HG03060 (cell line): ENCODE data around the gene LRRC27.
A peak's percentile ranks its signal among the peaks of the same experiment; 100 is the strongest.

ENCODE experiments used
- ATAC-seq: cut with Tn5 transposase; IDR thresholded peaks from one replicate; pipeline ENCODE4 v1.9.1; 2021; ENCODE audit warnings: low read depth, moderate number of reproducible peaks; ENCODE audit not compliant: unreplicated experiment

The LRRC27 gene

GRCh38 chr10:132420469-132420980 lies 88.5 kb downstream of the LRRC27 start:
- ATAC-seq: no peak

DNA sequence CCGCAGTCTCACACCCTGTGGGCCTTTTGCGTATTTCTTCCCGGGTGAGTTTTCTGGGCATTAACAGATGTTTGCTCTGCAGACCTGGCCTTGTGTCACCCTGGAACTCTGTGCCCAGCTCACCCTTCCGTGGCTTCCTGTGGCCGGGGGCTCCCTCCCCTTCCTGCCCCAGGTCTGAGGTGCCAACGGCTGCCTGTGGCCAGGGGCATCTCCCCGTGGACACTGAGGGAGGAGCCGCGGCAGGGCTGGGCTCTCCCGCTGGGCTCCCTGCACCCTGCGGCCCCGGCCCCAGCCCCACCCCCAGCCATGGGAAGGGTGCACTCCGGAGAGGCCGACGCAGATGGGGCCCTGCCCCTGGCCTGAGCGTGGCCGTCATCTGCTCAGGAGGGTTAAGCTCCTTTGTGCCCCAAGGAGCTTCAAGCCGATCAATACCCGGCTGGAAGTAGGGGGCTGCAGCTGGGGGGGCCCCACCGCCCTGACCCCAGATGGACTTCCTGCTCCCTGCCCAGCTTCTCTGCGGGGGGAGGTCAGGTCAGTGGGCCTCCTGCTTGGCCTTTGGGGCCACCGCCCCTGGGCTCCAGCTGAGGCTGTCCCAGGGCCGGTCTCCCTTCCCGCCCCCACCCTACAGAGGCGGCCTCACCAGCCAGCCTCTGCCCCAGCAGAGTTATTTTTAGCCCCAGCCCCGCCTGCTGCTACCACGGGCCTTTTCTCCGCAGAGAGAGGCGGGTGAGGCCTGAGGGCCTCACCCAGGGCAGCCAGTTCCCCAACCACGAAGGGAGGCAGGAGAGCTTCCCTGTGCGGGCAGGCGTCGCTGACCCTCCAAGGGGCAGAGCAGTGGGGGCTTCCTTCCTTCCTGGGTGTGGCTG lies 89.2 kb downstream of the LRRC27 start:
- no peak for ATAC-seq

DNA sequence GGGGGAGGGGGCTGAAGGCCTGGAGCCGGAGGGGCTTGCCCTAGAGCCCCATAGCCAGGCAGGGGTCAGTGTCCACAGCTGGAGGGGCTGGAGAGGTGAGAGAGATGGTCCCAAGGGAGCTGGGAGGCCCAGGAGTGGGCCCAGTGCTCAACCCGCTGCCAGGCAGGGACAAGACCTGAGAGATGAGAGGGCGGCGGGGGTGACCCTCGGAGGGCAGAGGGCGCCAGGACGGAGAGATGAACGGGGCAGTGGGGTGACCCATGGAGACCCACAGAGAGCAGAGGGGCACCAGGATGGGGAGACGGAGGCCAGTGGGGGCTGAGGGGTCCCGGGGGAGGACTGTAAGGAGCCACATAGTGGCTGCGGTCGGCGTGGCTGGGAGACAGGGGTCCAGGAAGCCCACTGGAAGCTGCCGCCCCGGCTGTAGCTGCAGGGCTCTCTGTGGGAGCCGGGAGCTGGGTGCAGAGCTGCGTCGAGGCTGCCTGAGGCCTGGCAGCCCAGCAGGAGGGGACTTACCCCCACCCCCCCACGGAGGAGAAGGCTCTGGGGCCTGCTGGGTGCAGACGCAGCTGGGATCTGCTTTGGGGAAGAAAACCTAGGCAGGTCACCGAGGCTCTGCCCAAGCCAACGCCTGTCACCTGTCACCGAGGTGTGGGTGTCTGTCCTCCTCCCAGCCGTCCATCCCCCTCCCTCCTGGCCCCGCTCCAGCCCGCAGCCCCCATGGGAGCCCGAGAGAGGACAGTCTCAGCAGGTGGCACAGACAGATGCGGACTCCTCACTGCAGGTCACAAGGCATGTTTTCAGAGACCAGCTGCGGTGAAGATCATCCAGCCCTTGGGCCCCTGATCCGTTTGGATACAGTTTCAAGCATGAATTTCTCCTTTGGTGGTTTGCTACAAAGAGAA lies 90.1 kb downstream of the LRRC27 start:
- peak; percentile 51 for ATAC-seq

DNA sequence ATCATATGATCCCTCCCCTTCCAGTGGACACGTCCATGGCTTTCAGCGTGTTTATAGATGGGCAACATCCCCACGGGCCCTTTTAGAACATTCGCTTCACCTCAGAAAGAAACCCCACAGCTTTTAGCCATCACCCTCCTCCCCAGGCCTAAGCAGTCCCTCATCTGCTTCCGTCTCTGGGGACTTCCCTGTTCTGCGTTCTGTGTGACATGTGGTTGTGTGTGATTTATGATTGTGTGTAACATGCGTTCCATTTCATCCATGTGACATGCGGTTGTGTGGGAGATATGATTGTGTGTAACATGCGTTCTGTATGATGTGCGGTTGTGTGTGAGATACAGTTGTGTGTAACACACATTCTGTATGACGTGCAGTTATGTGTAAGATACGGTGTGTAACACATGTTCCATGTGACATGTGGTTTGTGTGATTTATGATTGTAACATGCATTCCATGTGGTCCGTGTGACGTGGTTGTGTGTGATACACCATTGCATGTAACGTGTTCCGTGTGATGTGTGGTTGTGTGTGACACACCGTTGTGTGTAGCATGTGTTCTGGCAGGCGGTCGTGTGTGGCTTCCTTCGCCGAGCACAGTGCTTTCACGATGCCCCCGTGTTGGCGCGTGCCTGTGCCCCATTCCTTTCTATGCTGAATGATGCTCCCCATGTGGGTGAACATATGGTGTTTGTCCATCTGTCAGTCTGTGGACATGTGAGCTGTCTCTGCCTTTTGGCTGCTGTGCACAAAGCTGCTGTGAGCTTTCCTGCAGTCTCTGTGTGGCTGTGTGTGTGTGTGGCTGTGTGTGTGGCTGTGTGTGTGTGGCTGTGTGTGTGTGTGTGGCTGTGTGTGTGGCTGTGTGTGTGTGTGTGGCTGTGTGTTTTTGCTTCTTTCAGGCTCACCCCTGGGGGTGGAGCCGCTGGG lies 91.2 kb downstream of the LRRC27 start:
- ATAC-seq: no peak

DNA sequence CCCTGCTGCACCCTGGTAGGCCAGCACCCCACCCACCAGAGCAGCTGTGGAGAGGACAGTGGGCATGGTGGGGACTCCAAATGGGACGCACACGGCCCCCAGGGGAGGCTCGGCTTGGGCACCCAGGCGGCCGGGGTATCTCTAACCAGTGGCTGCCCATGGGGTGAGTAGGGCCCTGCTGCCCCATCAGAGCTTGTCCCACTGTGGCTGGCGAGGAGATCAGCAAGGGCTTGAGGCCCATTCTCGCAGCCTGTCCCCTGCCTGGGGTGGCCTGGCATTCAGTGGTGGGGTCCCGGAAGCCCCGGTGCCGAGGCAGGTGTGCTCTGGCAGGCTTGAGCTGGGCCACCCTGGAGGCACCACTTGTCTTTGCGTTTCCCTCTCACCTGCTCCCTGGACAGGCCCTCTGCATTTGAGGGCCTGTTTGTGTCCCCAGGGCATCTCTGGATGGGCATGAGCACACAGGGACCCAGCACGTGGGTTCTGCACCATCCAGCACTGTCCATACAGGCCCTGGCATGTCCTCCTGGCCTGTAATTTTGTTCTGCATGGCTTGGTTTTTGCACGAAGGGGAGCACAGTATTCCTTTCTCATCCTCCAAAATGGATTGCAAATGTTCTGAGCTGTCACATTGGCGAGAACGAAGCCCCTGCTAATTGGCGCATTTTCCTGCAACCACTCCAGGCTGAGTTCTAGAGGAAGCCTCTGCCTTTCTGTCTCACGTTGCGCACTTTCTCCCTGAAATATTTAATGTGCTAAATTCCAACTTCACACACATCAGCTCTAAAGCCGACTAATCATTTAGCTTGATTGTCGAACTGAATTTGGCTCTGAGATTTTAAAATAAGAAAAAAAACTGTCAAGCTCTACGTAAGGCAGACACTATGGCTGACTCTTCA lies 92.2 kb downstream of the LRRC27 start:
- no peak for ATAC-seq

DNA sequence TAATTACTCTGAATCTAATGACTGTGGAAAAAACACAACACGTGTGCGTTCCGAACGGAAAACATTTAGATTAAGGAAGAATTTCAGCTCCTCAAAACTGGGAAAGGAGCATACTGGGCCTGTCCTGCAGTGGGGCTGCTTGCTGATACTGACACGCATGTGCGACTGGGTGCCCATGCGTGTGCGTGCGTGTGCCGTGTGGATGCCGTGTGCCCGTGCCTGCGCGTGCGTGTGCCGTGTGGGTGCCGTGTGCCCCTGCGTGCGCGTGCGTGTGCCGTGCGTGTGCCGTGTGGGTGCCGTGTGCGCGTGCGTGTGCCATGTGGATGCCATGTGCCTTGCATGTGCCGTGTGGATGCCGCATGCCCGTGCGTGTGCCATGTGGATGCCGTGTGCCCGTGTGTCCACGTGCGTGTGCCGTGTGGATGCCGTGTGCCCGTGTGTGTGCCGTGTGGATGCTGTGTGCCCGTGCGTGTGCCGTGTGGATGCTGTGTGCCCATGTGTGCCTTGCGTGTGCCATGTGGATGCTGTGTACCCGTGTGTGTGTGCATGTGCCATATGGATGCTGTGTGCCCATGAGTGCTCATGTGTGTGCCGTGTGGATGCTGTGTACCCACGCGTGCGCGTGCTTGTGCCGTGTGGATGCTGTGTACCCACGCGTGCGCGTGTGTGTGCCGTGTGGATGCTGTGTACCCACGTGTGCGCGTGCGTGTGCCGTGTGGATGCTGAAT lies 93.2 kb downstream of the LRRC27 start:
- ATAC-seq: no peak

GRCh38 chr10:132425757-132426155 lies 93.8 kb downstream of the LRRC27 start:
- no peak for ATAC-seq

DNA sequence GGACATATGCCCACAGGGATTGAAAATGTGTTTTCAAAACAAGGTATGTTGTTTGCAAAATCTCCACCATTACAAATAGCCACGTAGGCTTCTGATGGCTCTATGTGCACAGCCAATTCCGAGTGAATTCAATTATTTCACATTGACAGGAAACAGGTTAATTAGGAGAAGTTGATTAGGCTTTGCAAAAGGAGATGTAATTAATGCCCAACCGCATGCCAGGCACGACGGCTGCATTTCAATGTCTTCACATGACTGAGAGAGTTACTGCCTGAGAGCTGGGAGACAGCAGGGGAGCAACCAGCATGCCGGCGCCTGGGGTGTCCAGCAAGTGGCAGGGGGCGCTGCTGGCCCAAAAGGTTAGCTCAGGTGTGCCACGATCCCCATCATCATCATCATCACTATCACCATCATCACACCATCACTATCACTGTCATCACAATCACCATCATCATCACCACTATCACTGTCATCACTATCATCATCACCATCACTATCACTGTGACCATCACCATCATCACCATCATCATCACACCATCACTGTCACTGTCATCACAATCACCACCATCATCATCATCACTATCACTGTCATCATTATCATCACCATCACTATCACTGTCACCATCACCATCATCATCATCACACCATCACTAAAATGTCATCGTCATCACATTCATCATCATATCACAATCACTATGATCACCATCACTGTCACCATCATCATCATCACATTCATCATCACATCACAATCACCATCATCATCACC lies 95.2 kb downstream of the LRRC27 start:
- ATAC-seq: no peak

GRCh38 chr10:132427939-132428367 lies 96.0 kb downstream of the LRRC27 start:
- no peak for ATAC-seq

GRCh38 chr10:132428486-132428995 lies 96.5 kb downstream of the LRRC27 start:
- ATAC-seq: no peak
